SK-N-SH (cell line): ENCODE results near the gene HES6. TPM values are rescaled to one million over a fixed set of nuclear protein-coding genes. Genes with fewer than 3 reads are reported as not detected.

ENCODE experiments used
- CTCF ChIA-PET: fragments of 300-600, 350-600 bp; formaldehyde crosslinking; extraction: SDS; loops from one replicate; lab custom pipeline; 2021; lab: Yijun Ruan, JAX
- POLR2A ChIA-PET: fragments of 350-600 bp; sonication (Branson Sonifier 250); formaldehyde crosslinking; extraction: SDS; loops from one replicate; lab custom pipeline; 2020; ENCODE audit warnings: antibody characterized with exemption, inconsistent platforms; lab: Yijun Ruan, JAX
- DNase-seq: peaks from one replicate; pipeline ENCODE4 v3.0.0; 2012
- H2AFZ ChIP-seq: fragments of 200-600 bp; sonication (generic); 2 replicates; pipeline ENCODE4 v1.8.1; 2016; ENCODE audit warnings: antibody characterized with exemption, mild to moderate bottlenecking, low read depth
- H3F3A ChIP-seq: fragments of 200-600 bp; sonication (generic); replicated peaks from 2 replicates; pipeline ENCODE3; 2016; ENCODE audit warnings: antibody characterized with exemption, mild to moderate bottlenecking; ENCODE audit not compliant: insufficient read depth
- H3K27ac ChIP-seq, 2 experiments: fragments of 200-500 bp in 1 of 2; fragments of 200-600 bp in 1 of 2; sonication (Bioruptor generic) in 1 of 2; sonication (generic), shearing (Covaris generic) in 1 of 2; 2 replicates each; pipeline versions ENCODE4 v1.5.1 to v1.6.1; 2014 to 2016; ENCODE audit warnings: low read depth in 2 of 2, inconsistent platforms in 1 of 2, low read length in 1 of 2, mild to moderate bottlenecking in 1 of 2, mixed read lengths in 1 of 2
- H3K27me3 ChIP-seq: fragments of 200-600 bp; sonication (generic), shearing (Covaris generic); 2 replicates; pipeline ENCODE4 v1.6.1; 2016; ENCODE audit warnings: mixed run types; ENCODE audit not compliant: insufficient read depth
- H3K36me3 ChIP-seq, 2 experiments: fragments of 200-500 bp in 1 of 2; fragments of 200-600 bp in 1 of 2; sonication (Bioruptor generic) in 1 of 2; sonication (generic) in 1 of 2; replicated peaks in 1 of 2; 2 replicates each; pipeline versions ENCODE3 to v1.5.1; 2014 to 2016; ENCODE audit warnings: low read length in 1 of 2, mild to moderate bottlenecking in 1 of 2; ENCODE audit not compliant: insufficient read depth in 2 of 2, control insufficient read depth in 1 of 2
- H3K4me1 ChIP-seq, 2 experiments: fragments of 200-500 bp in 1 of 2; fragments of 200-600 bp in 1 of 2; sonication (Bioruptor generic) in 1 of 2; sonication (generic), shearing (Covaris generic) in 1 of 2; 2 replicates each; pipeline versions ENCODE4 v1.5.1 to v1.6.1; 2014 to 2016; ENCODE audit warnings: low read depth in 1 of 2, low read length in 1 of 2, mixed run types in 1 of 2; ENCODE audit not compliant: insufficient read depth in 2 of 2, control insufficient read depth in 1 of 2
- H3K4me2 ChIP-seq: fragments of 200-600 bp; sonication (generic), shearing (Covaris generic); 2 replicates; pipeline ENCODE4 v1.6.1; 2017; ENCODE audit warnings: mixed run types
- H3K4me3 ChIP-seq, 2 experiments: fragments of 200-500 bp in 1 of 2; fragments of 200-600 bp in 1 of 2; sonication (Bioruptor generic) in 1 of 2; sonication (generic), shearing (Covaris generic) in 1 of 2; 2 replicates each; pipeline versions ENCODE4 v1.5.1 to v1.8.1; 2014 to 2016; ENCODE audit warnings: low read depth in 2 of 2, inconsistent platforms in 1 of 2, low read length in 1 of 2, mild to moderate bottlenecking in 1 of 2, mixed read lengths in 1 of 2, moderate library complexity in 1 of 2
- H3K79me2 ChIP-seq: fragments of 200-600 bp; sonication (generic); 2 replicates; pipeline ENCODE4 v1.8.1; 2017; ENCODE audit warnings: mild to moderate bottlenecking; ENCODE audit not compliant: insufficient read depth
- H3K9ac ChIP-seq: fragments of 200-600 bp; sonication (generic); 2 replicates; pipeline ENCODE4 v1.6.1; 2017; ENCODE audit warnings: mixed run types
- H3K9me2 ChIP-seq: fragments of 200-600 bp; sonication (generic); 2 replicates; pipeline ENCODE4 v1.6.1; 2017; ENCODE audit warnings: mixed run types
- H3K9me3 ChIP-seq: fragments of 200-600 bp; sonication (generic); 2 replicates; pipeline ENCODE4 v1.6.1; 2017; ENCODE audit warnings: mixed run types, mild to moderate bottlenecking, moderate library complexity
- H4K20me1 ChIP-seq: fragments of 200-600 bp; sonication (generic); 2 replicates; pipeline ENCODE4 v1.6.1; 2017; ENCODE audit warnings: mild to moderate bottlenecking, mixed run types; ENCODE audit not compliant: insufficient read depth
- CHD2 ChIP-seq: fragments of 150-350 bp; IDR thresholded peaks from 2 replicates; pipeline ENCODE4 v1.6.1; 2018; ENCODE audit warnings: low read length; ENCODE audit not compliant: partially characterized antibody
- EZH2phosphoT487 ChIP-seq: fragments of 200-600 bp; sonication (generic); IDR thresholded peaks from 2 replicates; pipeline ENCODE4 v1.6.1; 2017; ENCODE audit warnings: low read depth, mixed run types, mild to moderate bottlenecking, antibody characterized with exemption, moderate library complexity, borderline replicate concordance
- FOSL2 ChIP-seq: IDR thresholded peaks from 2 replicates; pipeline ENCODE4 v1.4.0; 2012; ENCODE audit warnings: low read depth, mild to moderate bottlenecking, moderate library complexity, borderline replicate concordance
- FOXJ3 ChIP-seq: sonication (generic); formaldehyde crosslinking; IDR thresholded peaks from 2 replicates; pipeline ENCODE4 v1.5.1; 2020; ENCODE audit warnings: mild to moderate bottlenecking, missing genetic modification reagents
- GATA2 ChIP-seq: sonication (generic); formaldehyde crosslinking; IDR thresholded peaks from 2 replicates; pipeline ENCODE4 v1.5.0; 2020; ENCODE audit warnings: mild to moderate bottlenecking, missing genetic modification reagents
- IRF3 ChIP-seq: fragments of 150-350 bp; IDR thresholded peaks from 2 replicates; pipeline ENCODE4 v1.6.1; 2016; ENCODE audit warnings: mild to moderate bottlenecking, low read depth, low read length
- JUND ChIP-seq: IDR thresholded peaks from 2 replicates; pipeline ENCODE4 v1.4.0; 2012
- MEF2A ChIP-seq: IDR thresholded peaks from 2 replicates; pipeline ENCODE4 v1.4.0; 2012; ENCODE audit warnings: low read depth, borderline replicate concordance
- MXI1 ChIP-seq: IDR thresholded peaks from 2 replicates; pipeline ENCODE4 v1.6.1; 2012; ENCODE audit warnings: mild to moderate bottlenecking, low read depth, low read length, improper control_type of control experiment
- NFIC ChIP-seq: IDR thresholded peaks from 2 replicates; pipeline ENCODE4 v1.4.0; 2012; ENCODE audit warnings: borderline replicate concordance
- NRF1 ChIP-seq: IDR thresholded peaks from 2 replicates; pipeline ENCODE4 v1.6.1; 2012; ENCODE audit warnings: low read depth, mild to moderate bottlenecking, low read length
- REST ChIP-seq: IDR thresholded peaks from 2 replicates; pipeline ENCODE4 v1.6.1; 2012; ENCODE audit warnings: mild to moderate bottlenecking, low read depth, low read length, moderate library complexity
- RFX5 ChIP-seq: IDR thresholded peaks from 2 replicates; pipeline ENCODE4 v1.6.1; 2012; ENCODE audit warnings: mild to moderate bottlenecking, improper control_type of control experiment, low read length
- SMC3 ChIP-seq: IDR thresholded peaks from 2 replicates; pipeline ENCODE4 v1.6.1; 2012; ENCODE audit warnings: low read depth, low read length, improper control_type of control experiment
- TAF1 ChIP-seq: IDR thresholded peaks from 2 replicates; pipeline ENCODE4 v1.6.1; 2012; ENCODE audit warnings: low read depth, mild to moderate bottlenecking, low read length, moderate library complexity, borderline replicate concordance
- TCF12 ChIP-seq: IDR thresholded peaks from 2 replicates; pipeline ENCODE4 v1.4.0; 2012
- YY1 ChIP-seq: IDR thresholded peaks from 2 replicates; pipeline ENCODE4 v1.4.0; 2012; ENCODE audit warnings: low read depth, mild to moderate bottlenecking
- WGBS: methylation state at CpG from one replicate; pipeline ENCODE4 v1.1.6; 2017; ENCODE audit warnings: low lambda C conversion rate; 5-methylcytosine and 5-hydroxymethylcytosine counted together
- polyA plus RNA-seq, 3 experiments: library from polyadenylated mRNA; depleted of rRNA; stranded (reverse); fragments of >200 nt; gene quantifications; 2 replicates each; pipeline ENCODE4 v1.2.3, GENCODE V29; 2012
- TF ChIP-seq, protein P1 (sequence below): IDR thresholded peaks from 2 replicates; pipeline ENCODE4 v1.4.0; 2012; ENCODE audit warnings: low read depth, borderline replicate concordance
- TF ChIP-seq, protein P2 (sequence below): fragments of 200-600 bp; sonication (generic); IDR thresholded peaks from 2 replicates; pipeline ENCODE4 v1.6.1; 2017; ENCODE audit warnings: antibody characterized with exemption, mild to moderate bottlenecking, moderate library complexity

HES6 gene
- polyA plus RNA-seq, 1 of the 3 experiments (the other 2 are of a cell fraction) = 3.6 TPM

DNA sequence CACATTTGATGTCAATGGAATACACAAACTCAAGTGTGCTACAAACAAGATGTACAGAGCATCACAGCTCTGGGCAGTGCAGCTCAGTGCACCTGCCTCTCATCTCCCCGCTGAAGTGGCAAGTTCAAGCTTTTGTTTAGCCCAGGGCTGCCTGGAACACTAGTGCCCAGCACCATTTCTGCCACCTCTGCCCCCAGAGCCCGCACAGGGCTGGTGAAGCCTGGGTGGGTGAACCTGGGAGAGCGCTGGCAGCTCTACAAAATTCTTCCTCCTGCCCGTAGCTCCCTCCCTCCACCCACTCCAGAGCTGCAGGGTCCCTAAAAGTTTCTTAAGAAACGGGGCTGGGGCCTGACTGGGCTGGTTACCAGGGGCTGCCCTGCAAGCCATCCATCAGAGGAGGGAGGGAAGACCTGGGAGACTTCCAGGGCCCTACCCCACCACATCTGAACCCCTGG lies 1.5 kb downstream of the HES6 start (continued):
- TF ChIP-seq RFX5 = no peak
- TF ChIP-seq SMC3 = no peak
- no peak for TF ChIP-seq EZH2phosphoT487

DNA sequence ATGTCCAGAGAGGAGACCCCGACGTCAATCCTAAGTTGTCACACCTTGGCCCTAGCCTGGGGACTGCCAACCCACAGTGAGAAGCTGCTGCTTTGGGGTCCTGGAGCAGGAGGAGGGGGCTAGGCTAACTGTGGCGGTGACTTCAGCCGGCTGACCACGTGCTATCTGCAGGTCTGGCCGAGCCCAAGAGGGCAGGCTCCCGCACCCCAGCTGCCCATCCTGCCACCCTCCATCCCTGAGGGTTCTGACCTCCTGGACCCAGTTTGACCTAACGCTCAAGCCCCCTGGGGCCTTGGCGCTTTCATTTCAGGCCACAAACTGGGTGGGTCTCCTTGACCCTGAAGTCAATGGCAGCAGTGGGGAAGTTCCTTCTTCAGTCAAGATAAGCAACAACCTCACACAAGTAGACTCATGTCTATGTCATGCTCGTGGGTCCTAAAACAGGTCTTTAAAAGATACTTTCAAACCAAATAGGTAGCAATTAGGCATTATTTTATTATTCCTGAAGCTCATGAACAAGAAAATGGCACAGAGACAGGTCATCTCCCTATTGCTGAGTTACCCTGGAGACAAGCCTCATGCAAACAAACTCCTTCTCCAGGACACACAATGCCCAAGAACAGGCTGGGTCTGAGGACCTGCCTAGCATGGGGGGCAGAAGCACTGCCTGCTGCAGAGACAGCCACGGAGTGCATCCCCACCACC lies 2.3 kb downstream of the HES6 start:
- H3K4me3 ChIP-seq = no peak overlapping the region
- H2AFZ ChIP-seq = no peak overlapping the region
- WGBS = 86% methylated on average over 5 of the region's 11 CpGs
- H3K4me2 ChIP-seq = no peak overlapping the region
- peaks cover 3% of the 10 kb centered on the region for H3F3A ChIP-seq
- H3K4me1 ChIP-seq = peaks cover 0 to 16% of the 10 kb centered on the region in 2 experiments; a peak in 1 of 4 replicates
- H3K36me3 ChIP-seq = no peaks in the 10 kb centered on the region
- ChIA-PET CTCF (interaction anchor here (0.7 to 1.4 kb wide), 3 partner anchors 9 to 77 kb away, joined by 3 read pairs; no protein-coding TSS in a partner anchor), POLR2A (no interaction called here)
- H3K27ac ChIP-seq = no peak overlapping the region
- no peaks in the 10 kb centered on the region for H3K9me2 ChIP-seq
- no peak overlapping the region for H3K9ac ChIP-seq
- no peaks in the 10 kb centered on the region for H4K20me1 ChIP-seq
- no peaks in the 10 kb centered on the region for H3K9me3 ChIP-seq
- no peak for DNase-seq
- H3K27me3 ChIP-seq = no peaks in the 10 kb centered on the region; the same call in 1 of the 2 replicates
- TF ChIP-seq MXI1 (no peak), CHD2 (no peak), FOXJ3 (CRISPR knock-in tag) (no peak), REST (no peak), YY1 (no peak), FOSL2 (no peak), GATA2 (CRISPR knock-in tag) (no peak), TCF12 (no peak), RFX5 (no peak), NFIC (no peak), MEF2A (no peak), IRF3 (no peak), TAF1 (no peak), JUND (no peak), NRF1 (no peak), SMC3 (no peak)
- TF ChIP-seq, protein P1, sequence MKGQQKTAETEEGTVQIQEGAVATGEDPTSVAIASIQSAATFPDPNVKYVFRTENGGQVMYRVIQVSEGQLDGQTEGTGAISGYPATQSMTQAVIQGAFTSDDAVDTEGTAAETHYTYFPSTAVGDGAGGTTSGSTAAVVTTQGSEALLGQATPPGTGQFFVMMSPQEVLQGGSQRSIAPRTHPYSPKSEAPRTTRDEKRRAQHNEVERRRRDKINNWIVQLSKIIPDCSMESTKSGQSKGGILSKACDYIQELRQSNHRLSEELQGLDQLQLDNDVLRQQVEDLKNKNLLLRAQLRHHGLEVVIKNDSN = no peak
- TF ChIP-seq, protein P2, sequence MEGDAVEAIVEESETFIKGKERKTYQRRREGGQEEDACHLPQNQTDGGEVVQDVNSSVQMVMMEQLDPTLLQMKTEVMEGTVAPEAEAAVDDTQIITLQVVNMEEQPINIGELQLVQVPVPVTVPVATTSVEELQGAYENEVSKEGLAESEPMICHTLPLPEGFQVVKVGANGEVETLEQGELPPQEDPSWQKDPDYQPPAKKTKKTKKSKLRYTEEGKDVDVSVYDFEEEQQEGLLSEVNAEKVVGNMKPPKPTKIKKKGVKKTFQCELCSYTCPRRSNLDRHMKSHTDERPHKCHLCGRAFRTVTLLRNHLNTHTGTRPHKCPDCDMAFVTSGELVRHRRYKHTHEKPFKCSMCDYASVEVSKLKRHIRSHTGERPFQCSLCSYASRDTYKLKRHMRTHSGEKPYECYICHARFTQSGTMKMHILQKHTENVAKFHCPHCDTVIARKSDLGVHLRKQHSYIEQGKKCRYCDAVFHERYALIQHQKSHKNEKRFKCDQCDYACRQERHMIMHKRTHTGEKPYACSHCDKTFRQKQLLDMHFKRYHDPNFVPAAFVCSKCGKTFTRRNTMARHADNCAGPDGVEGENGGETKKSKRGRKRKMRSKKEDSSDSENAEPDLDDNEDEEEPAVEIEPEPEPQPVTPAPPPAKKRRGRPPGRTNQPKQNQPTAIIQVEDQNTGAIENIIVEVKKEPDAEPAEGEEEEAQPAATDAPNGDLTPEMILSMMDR = no peak
- H3K79me2 ChIP-seq = no peaks in the 10 kb centered on the region
